ENCODE measurements around the gene KCNQ1.

The KCNQ1 gene

DNA sequence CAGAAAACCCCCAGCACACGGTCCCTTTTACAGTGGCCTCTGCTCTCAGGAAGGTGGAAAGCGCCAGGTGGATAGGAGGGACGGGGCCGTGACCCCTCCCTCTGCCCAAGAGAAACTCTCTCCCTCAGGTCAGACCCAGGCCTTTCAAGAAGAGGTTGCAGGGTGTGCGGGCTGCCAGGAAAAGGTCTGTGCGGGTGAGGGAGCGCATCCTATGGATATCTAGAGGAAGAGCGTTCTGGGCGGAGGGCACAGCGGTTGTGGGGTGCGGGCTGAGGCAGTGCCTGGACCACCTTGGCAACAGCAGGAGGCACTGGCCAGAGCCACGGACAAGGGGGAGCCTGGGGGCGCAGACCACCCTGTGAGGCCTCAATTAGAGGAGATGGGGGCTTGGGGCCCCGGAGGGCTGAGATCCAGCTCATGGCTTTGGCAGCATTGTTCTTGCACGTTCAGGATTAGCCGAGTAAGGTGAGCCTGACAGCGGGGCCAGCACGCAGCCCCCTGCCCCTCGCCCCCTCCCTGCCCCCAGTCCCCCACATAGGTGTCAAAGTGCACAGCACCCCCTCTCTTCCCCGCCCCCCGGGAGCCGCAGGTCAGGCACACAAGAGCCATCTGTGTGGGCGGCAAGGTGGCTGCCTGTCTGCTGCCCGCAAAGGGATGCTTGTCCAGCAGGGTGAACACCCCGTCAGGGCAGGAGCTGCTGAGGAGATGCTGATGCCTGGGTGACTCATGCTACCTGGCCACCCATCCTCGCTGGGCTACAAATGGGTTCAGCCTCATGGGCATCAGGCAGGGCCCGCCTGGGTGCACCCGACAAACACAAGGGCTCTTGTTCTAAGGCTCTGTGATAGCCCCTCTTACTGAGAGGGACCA is 347.8 kb downstream of the KCNQ1 start:
- DNase-seq, result no peak

DNA sequence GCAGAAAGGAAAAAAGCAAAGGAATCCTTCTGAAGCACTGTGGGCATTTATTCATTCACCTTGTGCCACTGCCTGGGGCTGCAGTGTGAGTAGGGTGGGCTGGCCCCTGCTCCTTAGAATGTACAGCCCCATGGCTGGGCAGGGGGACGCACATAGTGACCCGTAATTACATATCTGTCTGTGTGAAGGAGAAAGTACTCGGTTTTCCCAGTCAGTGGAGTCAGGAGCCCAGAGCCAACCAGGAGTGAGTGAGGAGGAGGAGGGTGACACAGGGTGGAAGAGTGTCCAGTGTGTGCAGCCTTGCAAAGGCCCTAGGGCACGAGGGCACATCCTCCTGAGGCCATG is 348.9 kb downstream of the KCNQ1 start:
- DNase-seq, result no peak

DNA sequence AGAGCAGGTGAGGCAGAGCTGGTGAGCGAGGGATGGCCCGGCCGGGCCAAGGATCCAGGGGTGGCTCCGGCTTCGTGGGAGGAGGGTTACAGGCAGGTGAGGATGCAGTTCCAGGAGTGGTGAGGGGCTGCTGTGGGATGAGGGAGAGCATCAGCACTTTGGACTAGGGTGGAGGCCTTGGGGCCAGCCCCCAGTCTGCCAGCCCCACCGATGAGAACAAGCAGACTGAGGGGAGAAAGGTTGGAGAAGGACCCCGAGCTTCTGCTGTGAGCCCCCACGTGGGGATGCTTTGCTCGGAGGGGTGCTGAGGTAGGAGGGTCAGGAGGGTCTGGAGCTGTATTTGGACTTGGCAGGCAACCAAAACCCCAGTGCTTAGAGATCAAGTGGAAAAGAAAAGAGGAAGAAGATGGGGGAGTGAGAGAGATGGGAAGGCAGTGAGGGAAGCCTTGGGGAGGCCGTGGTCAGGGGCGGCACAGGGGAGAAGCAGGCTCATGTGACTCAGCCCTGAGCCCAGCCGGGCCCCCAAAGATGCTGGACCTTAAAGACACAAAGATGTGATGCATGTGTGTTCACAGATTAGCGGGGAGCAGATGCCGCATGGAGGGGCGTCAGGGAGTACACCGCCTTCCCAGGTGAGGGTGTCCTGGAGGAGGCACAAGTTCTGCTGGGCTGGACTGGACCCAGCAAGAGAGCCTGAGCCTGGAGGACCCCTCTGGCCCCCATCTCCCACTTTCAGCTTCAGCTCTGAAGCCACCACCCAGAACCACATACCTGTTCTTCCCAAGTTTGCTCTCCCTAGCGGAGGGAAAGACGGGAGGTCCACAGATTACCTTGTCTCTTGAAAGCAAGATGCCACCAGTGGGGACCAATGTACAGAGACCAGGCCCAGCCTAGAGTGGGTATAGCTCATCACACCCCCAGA is 349.5 kb downstream of the KCNQ1 start:
- DNase-seq, result no peak

DNA sequence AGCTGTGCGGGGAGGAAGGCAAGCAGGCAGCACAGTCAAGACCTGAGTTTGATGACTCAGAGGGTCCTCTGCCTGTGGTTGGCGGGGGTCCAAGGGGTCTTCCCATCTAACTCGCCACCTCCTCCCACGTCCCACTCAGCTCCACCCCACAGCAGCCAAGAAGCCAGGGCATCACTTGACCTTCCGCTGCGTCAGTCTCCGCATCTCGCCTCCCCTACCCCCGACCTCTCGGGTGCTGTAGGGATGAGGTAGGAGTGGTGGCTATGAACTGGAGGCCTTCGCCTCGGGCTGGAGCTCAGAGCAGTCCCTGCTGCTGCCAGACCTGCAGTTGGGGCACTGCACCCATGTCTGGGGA is 350.1 kb downstream of the KCNQ1 start:
- no peak for DNase-seq

DNA sequence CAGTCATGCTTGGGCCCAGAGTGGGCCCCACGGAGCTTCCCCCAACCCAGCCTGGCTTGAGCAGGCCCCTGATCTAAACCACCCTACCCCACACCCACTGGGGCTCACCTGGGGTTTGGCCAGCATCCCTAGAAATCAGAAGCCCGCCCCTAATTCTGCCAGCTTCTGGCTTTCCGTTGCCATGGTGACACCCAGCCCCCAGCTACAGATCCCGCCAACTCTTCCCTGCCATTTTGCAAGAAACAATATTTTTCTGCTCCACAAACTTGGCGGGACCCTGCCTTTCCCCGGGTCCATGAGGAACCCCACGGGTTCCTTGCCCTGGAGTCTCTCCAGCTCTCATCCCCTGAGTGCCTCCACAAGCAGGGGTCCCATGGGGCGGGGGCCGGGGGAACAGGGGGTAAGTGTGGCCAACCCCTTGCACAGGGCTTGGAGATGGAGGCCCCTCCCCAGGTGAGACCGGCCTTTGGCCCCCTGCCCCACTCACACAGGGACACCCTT is 350.7 kb downstream of the KCNQ1 start:
- DNase-seq, result no peak

DNA sequence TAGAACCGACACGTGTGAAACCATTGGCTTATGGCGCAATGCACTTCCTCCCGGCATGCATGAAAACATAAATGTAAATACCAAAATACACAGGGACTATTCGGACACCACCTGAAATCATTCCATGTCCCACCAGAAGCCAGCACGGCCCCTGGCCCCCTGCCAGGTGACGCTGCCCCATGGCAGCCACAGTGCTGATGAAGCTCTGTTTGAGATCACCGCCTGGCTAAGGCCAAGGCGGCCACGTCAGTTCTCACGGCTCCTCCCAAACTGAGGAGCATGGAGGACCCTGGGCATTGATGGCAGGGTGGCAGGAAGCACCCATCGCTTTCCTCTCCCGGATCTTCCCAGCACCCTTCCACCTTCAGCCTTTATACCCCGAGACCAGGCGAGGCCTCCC is 351.3 kb downstream of the KCNQ1 start:
- DNase-seq, result no peak

DNA sequence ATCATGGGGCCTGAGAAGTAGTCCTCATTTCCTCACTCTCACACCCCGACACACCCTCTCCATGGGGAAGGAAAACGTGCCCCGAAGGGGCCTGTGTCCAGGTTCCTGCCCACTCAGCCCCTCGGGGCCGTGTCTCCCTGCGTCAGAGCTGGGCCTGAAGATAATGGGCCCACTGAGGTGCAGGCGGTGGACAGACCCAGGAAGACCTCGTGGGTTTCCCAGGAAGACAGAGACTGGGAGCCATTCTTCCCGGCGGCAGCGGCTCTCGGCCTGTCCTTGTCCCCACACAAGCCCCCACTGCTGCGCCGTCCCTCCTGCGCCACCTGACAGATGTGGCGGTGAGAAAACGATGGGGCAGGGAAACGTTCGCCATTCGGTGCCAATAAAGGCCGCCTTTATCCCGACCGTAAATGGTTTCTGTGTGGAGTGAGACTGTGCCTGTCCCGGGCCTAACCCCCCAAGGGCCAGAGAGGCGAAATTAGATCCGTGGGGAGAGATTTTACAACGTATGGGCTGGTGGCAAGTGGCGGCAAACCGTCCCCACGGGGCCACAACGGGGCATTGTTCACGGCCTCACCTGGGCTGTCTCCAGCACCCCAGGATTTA is 351.8 kb downstream of the KCNQ1 start:
- DNase-seq, result no peak

DNA sequence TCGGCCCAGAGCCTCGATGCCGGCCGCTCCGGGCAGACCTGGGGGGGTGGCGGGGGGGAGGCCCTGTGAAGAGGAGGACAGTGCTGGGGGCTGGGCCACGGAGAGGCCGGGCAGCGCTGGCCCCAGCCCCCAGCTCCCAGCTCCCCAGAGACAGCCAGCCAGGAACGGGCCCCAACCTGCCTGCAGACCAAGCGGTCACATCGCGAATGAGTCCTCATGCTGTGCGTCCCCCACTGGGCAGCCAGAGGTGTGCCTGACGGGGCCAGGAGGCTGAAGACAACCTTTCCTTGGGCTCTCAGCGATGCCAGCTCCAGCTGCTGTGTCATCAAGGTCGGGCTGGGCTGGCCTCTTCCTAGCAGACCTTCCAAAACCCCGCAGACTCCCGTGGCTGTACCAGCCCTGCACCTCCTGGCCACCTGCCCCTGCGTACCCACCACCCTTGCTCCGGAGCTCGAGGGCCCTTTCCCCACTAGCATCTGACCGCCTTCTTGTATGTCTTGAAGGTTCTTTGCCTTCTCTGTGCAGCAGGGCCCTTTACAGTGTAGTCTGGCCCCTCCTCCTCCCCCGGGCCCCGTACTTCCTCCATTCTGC is 352.4 kb downstream of the KCNQ1 start:
- no peak for DNase-seq

DNA sequence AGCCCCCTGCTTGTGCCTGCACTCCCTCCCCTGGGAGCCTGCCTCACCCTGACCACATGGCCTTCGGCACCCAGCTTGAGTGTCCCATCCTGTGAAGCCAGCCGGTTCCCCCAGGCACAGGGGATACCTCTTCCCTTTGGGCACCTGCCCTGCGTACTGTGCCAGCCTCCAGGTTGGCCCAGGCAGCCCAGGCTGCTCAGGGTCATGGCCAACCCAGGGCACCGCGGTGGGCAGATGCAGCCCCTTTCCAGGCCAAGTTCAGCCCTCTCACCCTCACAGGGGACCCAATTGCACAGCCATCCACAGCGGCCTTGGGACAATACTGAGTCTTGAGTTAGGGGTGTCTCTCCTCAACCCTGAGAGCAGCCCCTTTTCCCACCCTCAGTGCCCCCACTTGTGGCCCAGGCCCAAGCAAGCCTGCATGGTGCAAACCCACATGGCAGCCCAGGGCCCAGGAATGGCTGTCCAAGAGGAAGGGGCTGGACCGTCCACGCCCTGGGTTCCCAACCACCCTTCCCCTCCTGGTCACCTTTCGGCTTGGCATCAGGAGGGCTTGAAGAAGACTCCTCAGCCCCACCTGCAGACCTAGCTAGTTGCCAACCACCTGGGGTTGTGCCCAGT is 353.0 kb downstream of the KCNQ1 start:
- no peak for DNase-seq

DNA sequence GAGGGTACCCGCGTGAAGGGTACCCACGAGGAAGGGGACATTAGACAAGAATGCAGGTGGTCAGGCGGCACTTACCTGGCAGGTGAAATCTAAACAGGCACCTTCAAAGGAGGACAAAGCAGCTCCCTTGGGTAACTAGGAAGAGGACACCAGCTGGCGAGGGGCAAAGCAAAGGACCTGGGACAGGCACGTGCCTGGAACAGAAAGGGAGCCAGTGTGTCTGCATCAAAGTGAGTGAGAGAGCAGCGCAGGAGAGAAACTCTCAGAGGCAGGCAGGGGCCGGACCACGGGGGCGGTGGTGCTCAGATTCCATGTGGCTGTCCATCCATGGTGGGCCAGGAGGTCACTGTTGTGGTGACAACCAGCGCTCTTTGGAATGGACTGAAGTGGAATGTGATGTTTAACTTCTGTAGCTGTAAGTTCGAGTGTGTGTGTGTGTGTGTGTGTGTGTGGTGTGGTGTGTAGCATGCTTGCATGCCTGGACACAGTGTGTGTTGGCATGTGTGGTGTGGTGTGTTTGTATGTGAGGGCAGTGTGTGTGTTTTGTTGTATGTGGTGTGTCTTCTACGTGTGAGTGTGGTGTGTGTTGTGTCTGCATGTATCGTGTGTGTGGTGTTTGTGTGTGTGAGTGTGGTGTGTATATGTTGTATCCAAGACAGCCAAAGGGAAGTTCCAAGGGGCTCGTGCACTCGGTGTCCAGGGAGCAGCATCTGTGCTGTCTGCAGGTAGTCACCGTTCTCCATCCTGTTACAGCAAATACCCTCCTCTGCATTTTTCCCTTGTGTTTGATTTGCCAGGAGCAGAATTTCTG is 354.3 kb downstream of the KCNQ1 start:
- DNase-seq, result no peak

DNA sequence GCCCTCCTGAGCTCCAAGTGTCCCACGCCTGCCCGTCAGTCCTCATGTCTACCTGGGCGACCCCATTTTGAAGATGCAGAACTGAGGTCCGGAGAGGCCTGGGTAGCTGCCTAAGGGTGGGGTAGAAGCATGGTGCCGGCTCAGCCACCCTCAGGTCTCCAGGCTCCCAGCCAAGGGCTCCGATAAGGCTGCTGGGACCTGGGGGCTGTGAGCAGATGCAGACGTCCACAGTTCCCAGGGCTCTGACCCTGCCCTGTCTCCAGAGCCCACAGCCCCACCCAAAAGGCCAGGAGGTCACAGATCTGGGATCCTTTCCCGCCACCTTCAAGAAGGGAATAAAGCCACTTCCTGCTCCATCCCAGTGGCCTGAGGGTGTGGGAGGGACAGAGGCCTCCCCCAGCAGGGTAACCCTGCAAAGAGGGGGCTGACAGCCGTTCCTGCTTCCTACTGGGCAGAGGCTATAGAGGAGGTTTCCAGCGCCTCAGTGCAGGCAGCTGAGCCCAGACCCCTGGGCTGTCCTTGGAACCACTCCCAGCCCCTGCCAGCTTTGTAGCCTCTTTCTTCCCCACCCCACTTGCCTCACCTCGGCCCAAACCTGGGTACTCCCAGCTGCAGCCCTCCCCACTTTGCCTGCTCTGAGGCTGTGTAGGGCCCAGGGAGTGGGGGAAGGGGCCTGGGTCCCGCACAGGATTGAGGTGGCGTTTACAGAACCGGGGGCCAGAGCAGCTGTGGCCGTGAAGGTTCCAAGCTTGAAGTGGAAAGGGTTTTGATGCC is 355.3 kb downstream of the KCNQ1 start:
- no peak for DNase-seq

DNA sequence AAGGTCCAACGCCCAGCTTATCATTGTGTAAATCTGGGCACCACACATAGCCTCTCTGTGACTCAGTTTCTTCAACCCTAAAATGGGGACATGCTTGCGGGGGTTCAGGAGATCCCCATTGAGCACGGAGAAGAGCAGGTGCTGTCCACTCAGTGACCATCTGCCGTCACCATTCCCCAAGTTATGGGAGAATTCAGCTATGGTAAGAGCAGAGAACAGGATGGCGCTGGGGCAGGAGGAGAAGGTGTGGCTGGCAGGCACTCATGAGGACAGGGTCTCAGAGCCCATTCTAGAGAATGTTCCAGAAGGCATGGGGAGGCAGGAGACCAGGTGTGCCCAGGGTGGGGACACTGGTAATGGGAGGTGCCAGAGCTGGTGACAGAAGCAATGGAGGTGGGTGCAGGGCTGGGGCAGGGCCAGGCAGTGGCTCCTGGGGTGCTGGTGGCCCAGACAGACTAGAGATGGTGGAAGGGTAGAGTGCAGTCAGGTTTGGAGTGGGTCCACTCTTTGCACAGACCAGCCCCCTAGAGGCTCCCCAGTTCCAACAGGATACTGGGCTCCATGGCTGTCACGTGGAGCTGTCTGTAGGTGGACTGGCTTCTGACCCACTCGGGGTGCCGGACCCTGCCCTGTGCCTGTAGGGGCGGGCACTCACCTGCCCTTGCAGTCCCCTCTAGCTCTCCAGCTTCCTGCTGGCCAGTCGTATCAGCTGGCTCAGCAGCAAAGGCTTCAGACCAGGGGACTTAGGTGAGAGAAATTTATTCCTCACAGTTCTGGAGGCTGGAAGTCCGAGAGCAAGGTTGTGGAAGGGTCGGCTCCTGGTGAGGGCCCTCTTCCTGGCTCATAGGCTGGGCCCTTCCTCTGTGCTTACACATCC is 356.1 kb downstream of the KCNQ1 start:
- no peak for DNase-seq

DNA sequence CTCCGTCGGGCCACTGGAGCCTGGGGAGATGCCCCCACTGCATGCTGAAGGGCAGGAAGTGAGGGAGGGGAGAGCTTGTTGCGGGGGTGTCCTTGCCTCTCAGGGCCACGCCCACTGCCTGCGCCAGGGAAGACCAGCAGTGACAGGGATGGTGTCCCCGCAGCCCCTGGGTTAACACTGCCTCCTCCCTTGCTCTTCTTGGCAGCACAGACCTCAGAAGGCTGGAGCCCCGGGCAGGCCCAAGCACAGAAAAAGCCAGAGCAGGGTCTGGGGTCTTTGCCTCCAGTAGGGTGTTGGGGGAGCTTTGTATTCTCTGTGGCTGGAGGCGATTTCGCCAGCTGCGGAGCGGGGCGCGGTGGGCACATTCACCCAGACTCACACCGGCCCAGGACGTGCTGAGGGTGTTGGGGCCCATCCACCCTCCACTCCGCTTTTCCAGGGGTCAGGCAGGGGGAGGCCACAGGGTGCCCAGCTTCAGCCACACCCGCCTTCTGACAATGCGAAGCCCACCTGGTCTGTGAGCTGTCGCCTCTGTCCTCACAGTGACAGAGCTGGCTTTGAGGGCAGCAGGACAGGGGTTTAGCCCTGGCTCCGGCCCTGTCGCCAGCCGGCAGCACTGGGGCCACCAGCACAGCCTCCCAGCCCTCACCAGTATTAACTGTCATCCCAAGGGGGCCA is 357.0 kb downstream of the KCNQ1 start:
- no peak for DNase-seq

DNA sequence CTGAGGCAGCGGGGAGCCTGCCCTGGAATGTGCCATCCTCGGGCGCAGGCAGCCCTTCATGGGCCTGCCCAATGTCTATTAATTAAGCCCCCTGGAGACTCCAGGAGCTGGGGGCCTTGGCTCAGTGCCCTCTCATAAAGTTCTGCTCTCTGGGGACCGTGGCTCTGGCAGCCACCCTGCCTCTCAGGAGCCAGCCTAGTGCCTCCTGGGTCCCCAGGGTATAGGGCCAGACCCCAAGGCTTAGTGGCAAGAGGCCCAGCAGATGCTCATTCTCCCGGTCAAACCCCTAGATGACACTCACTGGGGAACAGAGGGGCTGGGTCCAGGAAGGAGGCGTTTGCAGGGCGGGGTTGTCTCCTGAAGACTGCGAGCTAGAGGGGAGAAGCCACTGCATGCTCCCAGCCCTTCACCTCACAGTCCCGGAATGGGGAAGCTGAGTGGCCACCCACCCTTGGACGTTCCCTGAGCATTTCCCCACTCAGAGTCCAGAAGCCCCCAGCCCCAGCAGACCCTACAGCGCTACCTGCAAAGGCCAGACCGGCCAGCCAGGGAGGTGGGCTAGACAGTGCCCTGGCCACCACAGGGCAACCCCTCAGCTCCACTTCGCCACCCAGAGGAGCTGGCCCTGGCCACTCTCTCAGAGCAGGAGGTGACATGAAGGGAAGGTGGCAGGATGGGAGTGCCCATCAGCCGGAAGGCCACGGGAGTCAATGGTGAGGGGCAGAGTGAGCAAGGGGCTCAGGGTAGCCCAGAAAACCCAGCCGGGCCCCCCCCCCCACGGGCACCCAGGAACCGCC is 357.8 kb downstream of the KCNQ1 start:
- DNase-seq, result no peak

DNA sequence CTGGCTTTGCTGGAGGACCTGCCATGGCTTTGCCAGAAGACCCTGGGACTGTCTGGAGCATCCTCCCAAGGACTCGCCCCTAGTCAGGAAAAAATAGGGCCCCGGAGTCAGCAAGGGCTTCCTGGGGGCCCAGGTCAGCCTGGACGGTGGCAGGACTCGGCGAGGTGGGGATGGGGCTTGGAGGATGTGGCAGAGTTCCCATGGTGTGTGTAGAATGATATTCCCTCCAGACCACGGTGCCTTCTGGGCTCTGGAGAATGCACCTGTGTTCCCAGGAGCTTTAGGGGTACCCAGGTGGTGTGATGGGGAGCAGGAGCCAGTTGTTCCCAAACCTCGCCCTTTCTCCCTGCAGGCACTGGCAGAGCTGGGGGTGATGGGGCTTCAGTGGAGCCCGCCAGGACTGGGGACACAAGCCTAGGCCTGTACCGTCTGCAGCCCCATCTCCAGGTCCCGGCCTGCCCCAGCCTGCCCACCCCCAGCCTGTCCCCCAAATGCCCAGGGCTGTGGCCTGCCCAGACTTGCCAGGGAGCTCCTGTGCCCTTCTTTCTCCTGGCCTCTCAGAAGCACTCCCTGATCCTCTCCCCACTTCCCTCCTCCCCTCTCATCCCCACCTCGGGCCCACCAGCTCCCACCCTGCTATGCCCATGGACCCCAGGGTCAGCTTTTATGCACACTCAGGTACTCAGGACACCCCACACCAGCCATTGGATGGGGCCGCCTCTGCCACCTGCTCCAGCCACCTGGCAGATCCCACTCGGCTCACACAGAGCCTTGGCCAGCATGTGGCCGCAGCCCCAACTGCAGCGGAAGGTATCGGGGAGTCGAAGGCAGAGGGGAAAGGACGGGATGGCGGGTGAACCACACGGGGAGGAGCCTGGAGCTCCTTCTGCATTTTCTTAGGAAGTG is 358.6 kb downstream of the KCNQ1 start:
- no peak for DNase-seq

DNA sequence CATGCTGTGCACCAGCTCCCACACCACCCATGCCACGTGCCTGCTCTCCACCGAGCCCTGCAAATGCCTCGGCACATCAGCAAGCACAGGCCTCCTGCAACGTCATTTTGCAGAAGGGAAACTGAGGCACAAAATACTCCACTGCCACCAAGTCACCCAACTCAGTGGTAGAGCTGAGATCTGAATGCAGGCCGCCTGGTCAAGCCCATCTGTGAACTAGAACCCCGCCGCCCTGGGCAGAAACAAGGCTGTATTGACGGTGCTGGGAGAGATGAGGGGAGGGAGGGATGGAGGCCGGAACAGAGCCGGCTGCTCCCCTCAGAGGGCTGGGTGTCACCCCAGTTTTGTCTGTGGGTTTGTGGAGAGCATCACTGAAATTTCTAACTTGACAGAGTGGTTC is 359.4 kb downstream of the KCNQ1 start:
- DNase-seq, result no peak

DNA sequence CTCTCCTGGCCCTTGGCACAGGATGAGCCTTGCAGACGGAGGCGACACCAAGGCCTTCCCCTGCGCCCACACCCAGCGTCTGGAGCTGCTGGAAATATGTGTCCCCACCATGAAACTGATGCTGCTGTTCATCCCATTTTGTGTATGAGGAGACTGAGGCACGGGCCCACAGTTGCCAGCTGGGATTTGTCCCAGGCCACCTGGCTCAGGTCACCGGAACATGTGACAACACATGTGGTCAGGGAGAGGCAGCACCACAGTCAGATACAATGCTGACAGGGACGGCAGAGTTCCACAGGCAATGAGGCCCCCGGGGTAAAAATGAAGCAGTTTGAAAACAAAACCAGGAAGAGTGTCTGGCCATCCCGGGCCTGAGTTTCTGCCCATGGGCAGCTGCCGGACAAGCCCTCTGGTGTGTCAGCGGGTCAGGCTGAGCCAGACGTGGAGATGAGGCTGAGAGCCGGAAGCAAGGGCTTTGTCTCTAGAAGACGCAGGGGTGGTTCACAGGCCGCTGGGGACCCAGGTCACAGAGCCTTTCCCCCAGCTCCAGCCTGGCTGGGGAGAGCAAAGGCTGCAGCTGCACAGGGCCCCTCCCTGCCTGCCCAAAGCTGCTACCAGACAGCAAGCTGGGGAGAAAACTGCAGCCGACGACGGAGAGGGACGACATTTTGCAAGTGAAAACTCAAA is 360.0 kb downstream of the KCNQ1 start:
- no peak for DNase-seq

All from amniotic stem cell (primary cell).